H7 (cell line): ENCODE data around the gene MAPK11. TPM values are rescaled to one million over a fixed set of nuclear protein-coding genes. Genes with fewer than 3 reads are reported as not detected.

ENCODE experiments used
- DNase-seq: peaks from one replicate; pipeline ENCODE4 v3.0.0; 2012
- H3K27me3 ChIP-seq: 2 replicates; pipeline ENCODE4 v1.6.0; 2011; ENCODE audit warnings: mild to moderate bottlenecking, low read length; ENCODE audit not compliant: control insufficient read depth, insufficient read depth
- H3K36me3 ChIP-seq: replicated peaks from 2 replicates; pipeline ENCODE4 v1.5.1; 2011; ENCODE audit warnings: low read length; ENCODE audit not compliant: control insufficient read depth, insufficient read depth
- H3K4me3 ChIP-seq: 2 replicates; pipeline ENCODE4 v1.5.1; 2011; ENCODE audit warnings: low read depth, mild to moderate bottlenecking, control low read depth, low read length, moderate library complexity; ENCODE audit not compliant: insufficient read depth
- total RNA-seq: library from RNA; depleted of rRNA; stranded (reverse); fragments of >200 nt; shearing (Covaris generic); gene quantifications from 2 replicates; pipeline ENCODE4 v1.2.3, GENCODE V29; 2014

MAPK11 gene
- total RNA-seq, 1 experiment from 2014 or later, result 2.4 TPM

DNA sequence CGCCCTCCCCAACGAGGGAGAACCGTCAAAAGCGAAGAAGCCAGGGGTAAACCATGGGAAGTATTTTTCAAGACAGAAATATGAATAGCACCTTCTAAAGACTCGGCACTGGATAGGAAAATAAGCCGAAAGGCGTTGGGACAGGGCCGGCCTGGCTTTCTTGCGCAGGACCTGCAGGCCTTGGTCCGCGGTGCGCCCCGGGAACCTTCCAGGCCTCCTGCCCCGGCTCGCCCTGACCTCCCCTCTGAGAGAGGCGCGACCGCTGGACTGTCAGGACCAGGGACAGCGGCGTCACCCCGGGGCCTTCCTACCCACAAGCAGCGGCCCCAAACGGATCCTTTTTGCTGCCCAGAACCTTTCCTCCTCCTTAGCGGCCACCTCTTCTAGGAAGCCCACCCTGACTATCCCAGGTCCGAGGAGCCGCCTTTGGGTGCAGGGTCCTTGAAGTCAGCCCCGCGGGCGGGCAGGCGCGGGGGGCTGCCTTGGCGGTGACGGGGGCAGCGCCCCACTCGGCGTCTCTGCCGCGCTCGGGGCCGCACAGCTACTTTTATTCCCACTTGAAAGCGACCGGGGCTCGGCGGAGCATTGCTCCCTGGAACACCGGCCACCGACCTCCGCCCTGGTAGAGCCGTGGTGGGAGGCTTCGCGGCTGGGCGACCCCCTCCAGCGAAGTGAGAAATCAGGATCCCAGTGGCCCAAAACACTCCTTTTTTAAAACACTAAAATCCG, 650 bp upstream of the MAPK11 start:
- Histone ChIP-seq H3K36me3 (no peaks in the 10 kb centered on the region; the same call in 1 of the 2 replicates), H3K4me3 (peak overlapping the region; percentile 30), H3K27me3 (peaks cover 53% of the 10 kb centered on the region)
- peak; percentile 96 for DNase-seq

DNA sequence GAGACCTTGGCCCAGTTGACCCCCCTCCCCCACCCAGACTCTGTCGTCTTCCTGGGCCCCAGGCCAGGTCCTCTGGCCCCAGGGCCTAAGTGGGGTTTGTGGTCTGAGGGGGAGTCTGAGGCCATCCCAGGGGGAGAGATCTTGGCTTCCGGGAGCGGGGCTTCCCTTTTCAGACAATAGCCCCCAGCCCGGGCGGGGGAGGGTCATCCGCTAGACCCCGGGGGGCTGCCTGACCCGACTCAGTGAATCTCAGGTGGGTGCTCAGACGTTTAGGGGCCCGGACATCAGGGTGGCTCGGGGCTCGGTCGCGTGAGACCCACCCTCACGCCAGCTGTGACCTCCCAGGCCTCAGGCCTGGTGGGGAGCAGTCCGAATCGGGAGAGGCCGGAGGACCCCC, 609 bp downstream of the MAPK11 start:
- H3K27me3 ChIP-seq, result peaks cover 53% of the 10 kb centered on the region
- H3K4me3 ChIP-seq, result peak overlapping the region; percentile 21; the same call in 1 of the 2 replicates
- DNase-seq, result peak; percentile 82
- no peaks in the 10 kb centered on the region; the same call in 1 of the 2 replicates for H3K36me3 ChIP-seq

DNA sequence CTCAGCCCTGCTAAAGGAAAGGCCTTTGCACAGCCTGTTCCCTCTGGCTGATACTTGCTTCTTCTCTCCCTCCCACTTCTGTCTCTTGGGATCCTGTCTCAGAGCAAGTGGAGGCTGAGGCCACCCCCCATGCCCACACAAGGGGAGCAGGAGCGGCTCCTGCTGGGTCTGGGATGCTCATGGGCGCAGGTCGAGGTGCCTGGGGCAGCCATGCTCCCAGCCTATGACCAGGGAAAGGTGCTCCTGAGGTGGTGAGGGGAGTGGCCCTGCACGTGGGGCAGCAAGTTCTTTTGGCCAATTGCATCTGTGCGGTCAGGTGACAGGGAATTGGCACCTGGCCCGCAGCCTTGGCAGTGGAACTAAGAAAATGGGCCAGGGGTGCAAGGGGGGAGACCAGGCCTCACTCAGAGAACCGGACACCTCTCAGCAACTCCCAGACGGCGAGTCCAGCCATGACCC, 1.5 kb downstream of the MAPK11 start:
- H3K4me3 ChIP-seq, result no peak overlapping the region
- H3K27me3 ChIP-seq, result peaks cover 53% of the 10 kb centered on the region
- DNase-seq, result no peak
- no peaks in the 10 kb centered on the region for H3K36me3 ChIP-seq

DNA sequence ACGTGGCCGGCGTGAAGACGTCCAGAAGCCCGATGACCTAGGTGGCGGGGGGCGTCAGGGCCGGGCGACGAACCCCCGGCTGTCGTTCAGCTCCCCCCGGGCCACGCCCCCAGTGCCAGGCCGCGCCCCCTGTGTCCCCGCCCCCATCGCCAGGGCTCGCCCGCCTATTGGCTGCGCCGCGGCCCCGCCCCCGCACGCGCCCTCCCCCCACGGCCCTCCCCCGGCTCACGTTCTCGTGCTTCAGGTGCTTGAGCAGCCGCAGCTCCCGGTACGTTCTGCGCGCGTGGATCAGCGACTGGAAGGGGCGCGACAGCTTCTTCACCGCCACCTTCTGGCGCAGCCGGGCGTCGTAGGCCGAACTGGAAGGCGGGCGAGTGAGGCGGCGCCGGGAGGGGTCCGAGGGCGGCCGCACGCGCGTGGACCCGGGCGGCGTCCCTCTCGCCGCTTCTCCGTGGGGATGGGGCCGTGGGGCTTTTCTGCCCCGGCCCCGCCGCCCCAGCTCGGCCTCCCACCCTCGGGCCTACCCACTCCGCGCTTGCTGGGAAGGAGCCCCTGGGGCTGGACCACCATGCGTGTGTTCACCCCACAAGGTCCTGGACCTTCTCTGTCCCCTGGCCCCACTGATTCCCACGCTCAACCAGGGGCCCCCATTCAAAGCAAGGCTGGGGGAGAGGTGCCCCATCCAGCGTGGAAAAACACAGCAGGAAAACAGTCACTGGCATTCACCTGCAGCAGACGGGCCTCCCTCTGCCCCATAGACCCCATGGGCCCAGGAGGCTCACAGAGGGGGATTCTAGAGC, 2.4 kb downstream of the MAPK11 start:
- H3K36me3 ChIP-seq, result no peaks in the 10 kb centered on the region
- H3K4me3 ChIP-seq, result peak overlapping the region; percentile 24
- DNase-seq, result peak; percentile 86
- peaks cover 53% of the 10 kb centered on the region for H3K27me3 ChIP-seq

DNA sequence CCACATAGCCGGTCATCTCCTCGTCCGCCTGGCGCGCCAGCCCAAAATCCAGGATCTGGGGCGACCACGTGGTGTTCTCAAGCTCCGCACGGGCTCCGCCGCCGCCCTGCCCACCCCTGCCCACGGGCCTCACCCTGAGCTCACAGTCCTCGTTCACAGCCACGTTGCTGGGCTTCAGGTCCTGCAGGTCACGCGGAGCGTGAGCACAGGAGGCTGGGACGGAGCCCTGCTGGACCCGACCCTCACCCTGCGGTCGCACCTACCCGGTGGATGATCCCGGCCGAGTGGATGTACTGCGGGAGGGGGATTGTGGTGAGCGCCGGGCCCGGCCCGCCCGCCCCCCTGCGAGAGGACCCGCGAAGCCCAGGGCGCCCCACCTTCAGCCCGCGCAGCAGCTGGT, 3.2 kb downstream of the MAPK11 start:
- Histone ChIP-seq H3K4me3 (peak overlapping the region; percentile 24), H3K27me3 (peaks cover 55% of the 10 kb centered on the region), H3K36me3 (no peaks in the 10 kb centered on the region)
- DNase-seq, result no peak

DNA sequence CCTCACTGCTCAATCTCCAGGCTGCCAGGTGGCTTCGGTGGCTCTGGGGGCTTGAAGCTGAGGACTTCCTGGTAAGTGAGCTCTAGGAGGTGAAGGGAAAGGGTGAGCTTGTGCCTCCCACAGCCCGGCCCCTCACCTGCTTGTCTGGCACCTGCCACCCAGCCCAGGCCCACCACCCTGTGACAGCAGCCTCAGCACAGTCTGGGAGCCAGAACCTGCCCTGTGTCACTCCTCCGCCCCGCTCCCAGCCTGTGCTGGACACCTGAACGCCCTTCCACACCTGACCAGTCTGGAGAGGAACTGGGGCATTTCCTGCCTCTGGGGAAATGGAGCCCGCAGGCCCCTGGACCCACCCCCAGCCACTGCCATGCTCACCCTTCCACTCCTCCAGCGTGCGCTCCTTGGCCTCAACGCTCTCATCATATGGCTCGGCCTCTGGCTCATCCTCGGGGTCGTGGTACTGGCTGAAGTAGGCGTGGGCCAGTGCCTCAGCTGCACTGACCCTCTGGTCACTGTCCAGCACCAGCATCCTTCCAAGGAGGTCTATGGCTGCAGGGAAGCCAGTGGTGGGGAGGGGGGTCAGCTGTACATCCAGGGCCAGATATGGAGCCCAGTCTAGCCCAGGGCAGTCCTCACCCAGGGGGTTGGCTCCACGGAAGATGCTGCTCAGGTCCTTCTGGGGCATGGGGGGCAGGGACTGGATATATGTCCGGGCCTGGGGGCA, 5.1 kb downstream of the MAPK11 start:
- no peak for DNase-seq
- H3K36me3 ChIP-seq, result no peaks in the 10 kb centered on the region
- H3K27me3 ChIP-seq, result peaks cover 53% of the 10 kb centered on the region
- H3K4me3 ChIP-seq, result no peak overlapping the region

DNA sequence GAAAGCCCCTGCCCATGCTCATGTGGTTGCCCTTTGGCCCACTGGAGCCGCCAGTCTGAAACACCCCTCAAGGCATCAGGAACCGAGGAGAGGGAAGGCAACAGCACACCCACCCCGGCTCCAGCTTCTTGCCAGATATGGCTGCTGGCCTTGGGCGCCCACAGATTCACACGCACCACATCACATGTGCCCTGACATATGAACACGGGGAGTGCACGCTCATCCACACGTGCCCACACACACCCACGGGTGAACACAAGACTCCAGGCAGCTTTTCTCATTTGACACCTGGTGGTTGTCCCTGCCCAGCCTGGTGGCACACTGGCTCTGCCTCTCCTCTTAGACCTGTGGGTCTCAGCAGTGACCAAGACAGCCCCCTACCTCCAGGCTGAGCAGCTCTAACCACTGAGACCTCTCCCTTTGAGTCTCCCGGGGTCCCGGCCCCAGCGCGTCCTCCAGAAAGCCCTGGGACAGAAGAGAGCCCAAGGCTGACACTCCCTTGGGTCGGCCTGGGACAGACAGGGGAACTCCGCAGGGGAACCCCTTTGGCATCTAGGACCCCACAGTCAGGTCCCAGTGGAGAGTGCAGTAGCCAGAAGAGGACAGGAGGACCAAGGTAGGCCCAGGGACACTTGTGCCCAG, 6.0 kb downstream of the MAPK11 start:
- Histone ChIP-seq H3K4me3 (no peak overlapping the region), H3K36me3 (no peaks in the 10 kb centered on the region), H3K27me3 (peaks cover 47% of the 10 kb centered on the region)
- DNase-seq, result no peak

DNA sequence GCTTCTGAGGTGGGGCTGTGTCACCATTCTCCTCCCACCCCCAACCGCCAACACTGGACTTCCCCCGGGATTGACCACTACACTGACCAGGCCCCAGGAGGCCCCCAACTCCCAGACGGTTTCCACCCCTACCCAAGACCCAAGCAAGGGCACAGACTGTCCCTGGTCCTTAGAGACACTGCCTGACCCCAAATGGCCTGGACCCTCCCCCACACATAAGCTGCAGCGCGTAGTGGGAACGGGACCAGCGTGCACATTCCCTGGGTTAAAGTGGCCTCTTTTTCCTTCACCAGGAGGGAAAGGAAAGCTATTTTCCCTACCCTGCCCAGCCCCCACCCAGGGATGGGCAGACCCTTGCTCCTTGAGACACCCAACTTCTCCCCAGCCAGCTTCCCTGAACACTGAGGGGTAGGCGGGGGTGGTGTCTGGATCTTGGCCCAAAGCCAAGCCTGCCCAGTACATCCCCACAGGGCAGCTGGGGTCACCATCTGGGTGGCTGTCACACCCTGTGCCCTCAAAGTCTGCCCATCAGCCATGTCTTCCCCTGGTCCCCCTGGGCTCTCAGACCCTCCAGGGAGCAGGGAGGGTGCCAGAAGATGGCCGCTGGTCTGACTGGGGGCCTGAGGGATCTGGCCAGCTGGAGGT, 7.1 kb downstream of the MAPK11 start:
- H3K27me3 ChIP-seq, result peaks cover 36% of the 10 kb centered on the region
- no peak overlapping the region for H3K4me3 ChIP-seq
- no peaks in the 10 kb centered on the region for H3K36me3 ChIP-seq
- no peak for DNase-seq

DNA sequence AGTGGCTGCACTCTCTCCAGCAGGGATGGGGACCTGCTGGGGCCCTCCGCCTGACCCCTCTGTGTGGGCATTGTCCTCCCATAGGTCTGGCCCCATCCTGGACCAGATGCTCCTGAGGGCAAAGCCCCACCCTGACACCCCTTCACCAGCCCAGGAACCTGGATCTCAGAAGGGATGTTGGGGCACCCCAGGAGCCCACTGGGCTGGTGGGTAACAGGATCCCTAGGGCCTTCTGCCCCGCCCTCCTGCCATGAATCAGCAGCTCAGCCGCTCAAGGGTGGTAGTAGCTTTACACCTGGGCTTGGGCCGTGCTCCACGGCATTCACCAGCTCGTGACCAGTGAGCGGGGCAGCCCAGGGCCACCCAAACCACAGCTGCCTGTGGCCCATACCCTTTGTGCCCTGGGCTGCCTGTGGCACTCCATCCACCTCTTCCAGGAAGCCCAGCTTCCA, 7.7 kb downstream of the MAPK11 start:
- Histone ChIP-seq H3K36me3 (no peaks in the 10 kb centered on the region), H3K27me3 (peaks cover 31% of the 10 kb centered on the region), H3K4me3 (no peak overlapping the region)
- DNase-seq, result no peak

DNA sequence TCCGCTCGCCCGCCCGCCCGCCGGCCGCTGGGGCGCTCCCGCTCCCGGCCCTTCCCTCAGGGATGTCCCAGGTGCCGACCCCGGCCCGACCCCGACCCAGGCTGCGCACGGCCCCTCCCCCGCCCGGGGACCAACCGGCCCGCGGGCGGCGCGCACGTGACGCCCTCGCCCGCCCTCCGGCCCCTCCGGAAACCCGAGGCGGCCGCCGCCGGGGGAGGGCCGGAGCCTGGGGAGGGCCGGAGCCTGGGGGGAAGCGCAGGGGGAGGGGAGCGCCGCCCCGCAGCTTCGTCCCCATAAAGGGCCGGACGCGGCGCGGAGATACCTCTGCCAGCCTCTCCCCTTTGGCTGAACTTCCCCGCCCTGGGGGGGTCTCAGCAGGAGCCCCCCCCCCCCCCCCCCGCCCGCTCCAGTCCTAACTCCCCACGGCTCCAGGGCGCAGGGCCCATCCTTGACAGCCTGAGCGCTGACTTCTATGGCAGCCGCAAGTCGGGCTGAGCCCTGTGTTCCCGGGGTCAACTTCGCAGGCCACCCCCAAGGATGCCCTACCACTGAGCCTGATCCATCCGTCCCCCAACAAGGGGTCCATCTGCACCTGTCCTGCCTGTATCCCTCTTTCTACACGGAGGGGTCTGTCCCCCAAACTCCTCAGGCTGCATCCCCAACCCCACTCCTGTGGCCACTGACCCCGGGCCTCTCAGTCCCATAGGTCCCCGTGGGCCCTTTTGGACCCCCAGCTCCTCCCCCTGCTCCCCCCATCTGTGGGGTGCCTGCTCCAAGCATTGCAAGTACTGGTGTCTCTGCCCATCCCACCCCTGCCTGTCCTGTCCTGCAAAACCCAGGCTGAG, 8.3 kb downstream of the MAPK11 start, which contains the start of gene MAPK12:
Gene MAPK12, minus strand, starts transcription at position 69 of the 845 bp plus-strand sequence. CDS start 174 bp downstream, outside the sequence.
- Histone ChIP-seq H3K36me3 (no peaks in the 10 kb centered on the region), H3K27me3 (peaks cover 24% of the 10 kb centered on the region), H3K4me3 (peak within 1 kb of the TSS; percentile 62)
- DNase-seq, result peak; percentile 98

DNA sequence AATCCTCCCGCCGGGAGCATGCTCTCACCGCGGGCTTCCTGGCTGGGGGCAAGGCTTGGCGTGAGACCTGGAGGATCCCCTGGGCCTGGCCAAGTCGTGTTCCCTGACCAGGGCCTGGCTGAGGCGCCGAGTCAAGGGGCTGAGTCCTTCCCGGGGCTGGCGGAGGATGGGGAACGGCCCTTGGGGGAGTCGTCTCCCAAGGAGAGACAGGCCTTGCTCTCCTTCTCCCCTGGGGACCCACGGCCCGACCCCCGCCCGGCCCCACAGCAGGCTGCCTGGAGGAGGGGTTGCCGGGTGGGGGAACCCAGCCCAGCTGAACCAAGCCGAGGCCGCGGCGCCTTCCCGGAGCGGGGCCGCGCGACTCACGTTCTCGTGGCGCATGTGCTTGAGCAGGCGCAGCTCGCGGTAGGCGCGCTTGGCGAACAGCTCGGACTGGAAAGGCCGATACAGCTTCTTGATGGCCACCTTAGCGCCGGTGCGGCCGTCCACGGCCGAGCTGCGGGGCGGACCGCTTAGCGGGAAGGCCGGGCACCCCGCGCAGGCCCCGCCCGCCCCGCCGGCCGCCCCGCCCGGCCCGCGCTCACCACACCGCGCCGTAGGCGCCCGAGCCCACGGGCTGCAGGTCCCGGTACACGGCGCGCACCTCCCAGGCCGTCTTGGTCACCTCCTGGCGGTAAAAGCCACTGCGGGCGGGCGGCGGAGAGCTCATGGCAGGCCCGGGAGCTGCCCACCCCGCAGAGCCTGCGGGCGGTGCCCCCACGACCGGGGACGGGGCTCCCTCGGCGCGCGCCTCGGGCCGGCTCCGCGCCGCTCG, 9.2 kb downstream of the MAPK11 start:
- Histone ChIP-seq H3K36me3 (no peaks in the 10 kb centered on the region), H3K4me3 (peak overlapping the region; percentile 62), H3K27me3 (peaks cover 18% of the 10 kb centered on the region)
- peak; percentile 87 for DNase-seq

DNA sequence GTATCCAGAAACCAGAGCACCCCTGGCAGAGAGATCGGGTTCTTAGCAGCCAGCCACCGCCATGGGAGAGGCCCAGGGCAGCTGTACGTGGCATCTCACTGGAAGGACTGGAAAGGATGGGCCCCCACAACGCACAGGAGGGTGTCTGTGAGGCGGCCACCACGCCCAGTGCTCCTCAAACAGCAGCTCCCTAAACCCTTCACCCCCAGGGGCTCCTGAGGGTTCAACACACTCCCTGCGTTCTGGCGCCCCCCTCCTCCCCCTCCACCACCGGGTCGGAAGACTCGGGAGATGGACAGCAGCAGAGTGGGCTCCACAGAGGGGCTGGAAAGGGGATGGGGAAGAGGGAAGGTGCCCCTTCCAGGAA, 9.8 kb downstream of the MAPK11 start:
- no peak for DNase-seq
- H3K36me3 ChIP-seq, result no peaks in the 10 kb centered on the region
- H3K4me3 ChIP-seq, result peak overlapping the region; percentile 62
- H3K27me3 ChIP-seq, result peaks cover 18% of the 10 kb centered on the region
